Stimulated activated CD8-positive, alpha-beta memory T cell treated with anti-CD3 and anti-CD28 coated beads, Interleukin-15, amount 100 ng/mL, for 1 hour (primary cell): ENCODE results near the gene GIGYF1.
"Not testable (repeated sequence)": the region's sequence is repeated elsewhere in the genome, so short reads cannot be mapped to it uniquely, and the experiment has no call there.

Experiments
- DNase-seq: peaks from one replicate; pipeline ENCODE4 v3.0.0-alpha.2; 2020; ENCODE audit warnings: low read depth

GIGYF1 gene

GRCh38 chr7:100671353-100672327 is 22.4 kb downstream of the GIGYF1 start:
- no peak for DNase-seq

DNA sequence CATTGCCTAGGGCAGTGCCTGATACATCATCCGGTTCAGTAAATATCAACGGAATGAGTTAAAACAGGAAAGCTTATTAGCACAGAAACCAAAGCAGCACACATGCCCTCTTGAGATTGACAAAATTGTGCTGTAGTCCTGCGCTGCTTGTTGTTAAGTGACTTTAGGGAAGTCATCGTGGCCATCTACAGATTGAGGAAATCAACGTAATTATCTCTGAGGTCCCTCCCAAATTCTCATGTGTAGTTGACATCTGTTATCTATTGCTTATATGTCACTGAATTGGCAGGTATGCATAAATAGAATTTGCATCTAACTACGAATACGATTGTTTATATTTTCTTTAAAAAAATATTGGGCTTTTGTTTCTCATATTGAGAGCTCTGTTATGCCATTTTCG is 24.0 kb downstream of the GIGYF1 start:
- DNase-seq: no peak

GRCh38 chr7:100669106-100669505 is 24.9 kb downstream of the GIGYF1 start:
- DNase-seq: not testable (repeated sequence)

- no peak for DNase-seq
Observed at GRCh38 chr7:100668069-100668449, 26.0 kb downstream of the GIGYF1 start.

DNA sequence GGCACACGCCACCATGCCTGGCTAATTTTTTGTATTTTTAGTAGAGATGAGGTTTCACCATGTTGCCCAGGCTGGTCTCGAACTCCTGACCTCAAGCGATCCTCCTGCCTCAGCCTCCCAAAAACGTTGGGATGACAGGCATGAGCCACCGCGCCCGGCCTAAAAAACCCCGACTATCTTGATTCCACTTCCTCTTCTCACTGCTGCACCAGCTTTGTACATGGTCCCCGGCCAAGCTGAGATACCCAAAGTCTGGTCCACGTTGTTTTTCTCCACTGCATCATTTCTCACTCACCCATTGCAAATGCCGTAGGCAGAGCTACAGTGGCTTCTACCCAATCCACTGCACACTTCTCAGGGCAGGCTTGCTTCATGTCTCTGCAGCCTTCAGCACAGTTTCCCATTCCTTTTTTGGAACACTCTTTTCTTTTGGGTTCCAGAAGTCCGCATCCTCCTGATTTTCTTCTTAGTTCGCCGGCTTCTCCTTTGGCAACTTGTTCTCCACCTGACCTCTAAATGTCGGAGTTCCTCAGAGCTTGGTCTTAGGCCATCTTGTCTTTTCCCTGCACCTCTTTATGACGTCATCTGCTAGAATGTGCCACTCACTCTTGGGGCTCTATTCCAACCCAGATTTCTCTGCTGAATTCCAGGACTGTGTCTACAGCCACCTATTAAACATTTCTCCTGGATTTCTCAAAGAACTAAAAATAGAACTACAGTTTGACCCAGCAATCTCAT is 26.6 kb downstream of the GIGYF1 start:
- DNase-seq: no peak

GRCh38 chr7:100665168-100665726 is 28.8 kb downstream of the GIGYF1 start:
- no peak for DNase-seq

DNA sequence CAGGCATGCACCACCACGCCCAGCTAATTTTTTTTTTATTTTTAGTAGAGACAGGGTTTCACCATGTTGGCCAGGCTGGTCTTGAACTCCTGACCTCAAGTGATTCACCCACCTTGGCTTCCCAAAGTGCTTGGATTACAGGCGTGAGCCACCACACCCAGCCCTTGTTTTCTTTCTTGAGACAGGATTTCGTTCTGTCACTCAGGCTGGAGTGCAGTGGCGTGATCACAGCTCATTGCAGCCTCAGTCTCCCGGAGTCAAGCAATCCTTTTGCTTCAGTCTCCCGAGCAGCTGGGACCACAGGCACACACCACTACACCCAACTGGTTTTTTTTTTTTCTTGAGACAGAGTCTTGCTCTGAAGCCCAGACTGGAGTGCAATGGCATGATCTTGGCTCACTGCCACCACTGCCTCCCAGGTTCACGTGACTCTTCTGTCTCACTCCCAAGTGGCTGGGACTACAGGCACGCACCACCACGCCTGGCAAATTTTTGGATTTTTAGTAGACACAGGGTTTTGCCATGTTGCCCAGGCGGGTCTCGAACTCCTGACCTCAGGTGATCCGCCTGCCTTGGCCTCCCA is 31.8 kb downstream of the GIGYF1 start:
- not testable (repeated sequence) for DNase-seq

DNA sequence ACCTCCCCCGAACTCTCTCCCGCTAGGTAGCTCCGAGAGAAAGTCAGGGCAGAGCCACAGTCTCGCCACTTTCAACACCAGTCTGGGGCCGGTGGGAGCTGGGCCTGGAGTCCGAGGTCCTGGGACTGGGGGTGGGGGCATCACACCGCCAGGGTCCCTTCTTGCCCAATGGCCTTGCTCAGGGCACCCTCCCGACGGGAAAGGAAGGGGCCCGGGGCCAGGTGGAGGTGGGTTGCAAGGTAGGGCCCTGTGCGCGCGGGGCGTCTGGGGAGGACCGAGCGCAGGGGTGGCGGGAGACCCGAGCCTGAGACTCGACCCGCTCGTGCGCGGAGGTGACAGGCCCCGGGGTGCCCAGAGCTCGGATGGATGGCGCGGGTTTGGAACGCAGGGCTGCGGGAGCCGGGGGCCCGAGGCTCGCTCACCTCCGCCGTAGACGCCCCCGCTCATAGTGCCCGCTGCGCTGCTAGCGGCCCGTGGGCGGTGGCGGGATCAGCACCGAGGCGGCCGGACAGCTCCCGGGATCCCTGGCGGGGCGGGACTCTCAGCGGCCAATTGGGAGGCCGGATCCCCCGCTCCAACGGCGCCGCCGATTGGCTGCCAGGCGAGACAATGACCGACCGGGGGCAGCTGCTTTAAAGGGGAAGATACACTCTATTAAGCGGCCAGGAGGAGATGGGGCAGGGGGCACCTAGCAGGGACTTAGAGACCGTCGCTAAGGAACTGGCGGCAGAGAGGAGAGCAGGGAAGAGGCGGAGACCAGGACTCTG is 38.0 kb downstream of the GIGYF1 start, which contains the start of gene ACTL6B:
Gene ACTL6B, minus strand, starts transcription at position 541 of the 767 bp plus-strand sequence. Its CDS starts 94 bp downstream, at position 447.
- DNase-seq: no peak

GRCh38 chr7:100654908-100655831 is 38.9 kb downstream of the GIGYF1 start:
- DNase-seq: no peak

DNA sequence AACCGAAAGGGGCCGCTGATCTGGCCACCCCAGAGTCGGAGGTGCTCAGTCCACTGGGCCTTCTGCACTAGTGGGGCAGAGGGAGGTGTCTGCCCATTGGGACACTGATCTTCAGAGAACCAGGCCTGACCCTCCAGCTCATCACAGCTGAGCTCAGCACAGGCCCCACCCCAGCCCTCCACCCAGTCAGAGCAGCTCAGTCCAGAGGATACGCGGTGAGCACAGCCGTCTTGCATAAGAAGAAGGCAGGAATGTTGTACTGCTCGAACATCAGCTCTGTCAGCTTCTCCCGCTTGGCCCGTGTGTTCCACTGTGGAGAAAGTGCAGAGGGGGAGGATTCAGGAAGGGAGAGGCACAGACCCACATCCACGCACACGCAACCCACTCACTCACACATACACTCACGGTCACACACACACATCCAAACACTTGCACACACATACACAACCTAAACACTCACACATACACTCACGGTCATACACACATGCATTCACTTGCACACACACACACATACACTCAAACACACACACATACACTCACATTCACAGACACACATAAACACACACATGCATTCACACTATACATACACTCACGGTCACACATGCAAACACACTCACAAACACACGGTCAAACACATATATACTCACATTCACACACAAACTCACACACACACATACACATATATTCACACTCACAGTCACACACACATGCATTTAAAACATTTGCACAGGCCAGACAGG is 44.1 kb downstream of the GIGYF1 start:
- no peak for DNase-seq

DNA sequence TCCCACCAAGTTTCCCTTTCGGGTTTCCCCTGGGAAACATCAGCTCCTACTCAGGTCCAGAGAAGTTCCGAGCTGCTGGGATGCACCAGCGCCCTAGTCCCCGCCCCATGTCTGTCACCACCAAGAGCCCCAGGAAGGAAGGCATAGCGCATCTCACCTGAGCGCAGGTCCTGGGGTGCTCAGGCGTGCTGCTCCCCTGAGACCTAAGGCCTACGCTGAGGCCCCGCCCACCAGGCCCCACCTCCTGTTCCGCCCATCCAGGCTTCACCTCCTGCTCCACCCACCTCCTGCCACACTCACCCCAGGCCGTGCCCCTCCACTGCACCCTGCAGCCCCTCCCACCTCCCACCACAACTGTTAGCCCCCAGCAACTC is 51.5 kb downstream of the GIGYF1 start:
- no peak for DNase-seq

DNA sequence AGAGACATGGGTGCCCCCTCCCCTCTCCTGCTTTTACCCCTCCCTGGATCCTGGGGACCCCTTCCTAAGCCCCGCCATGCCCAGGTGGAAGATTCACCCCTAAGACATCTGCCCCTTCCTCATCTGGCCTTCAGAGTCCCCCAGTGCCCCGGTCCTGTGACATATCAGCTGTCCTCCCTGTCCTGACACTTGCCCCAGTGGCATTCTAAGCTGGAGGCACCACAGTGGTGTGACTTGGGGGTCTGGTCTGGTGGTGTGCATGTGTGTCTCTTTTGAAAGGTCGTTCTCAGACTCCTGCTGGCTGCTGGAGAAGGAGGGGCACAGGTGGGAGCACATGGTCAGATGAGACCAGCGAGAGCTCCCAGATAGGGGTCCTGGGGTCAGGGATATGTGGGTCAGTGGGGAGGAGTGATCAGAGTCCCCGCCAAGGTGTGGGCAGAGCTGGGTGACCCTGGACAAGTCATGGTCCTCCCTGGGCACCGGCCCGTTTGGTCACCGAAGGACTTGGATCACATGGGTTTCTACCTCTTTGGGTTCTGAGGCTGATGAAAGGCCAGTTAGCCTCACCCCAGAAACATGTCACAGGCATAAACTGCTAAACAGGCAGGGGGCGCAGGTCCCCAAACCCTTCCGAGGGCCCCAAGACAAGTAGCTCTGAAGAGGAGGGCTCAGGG is 52.1 kb downstream of the GIGYF1 start:
- no peak for DNase-seq

DNA sequence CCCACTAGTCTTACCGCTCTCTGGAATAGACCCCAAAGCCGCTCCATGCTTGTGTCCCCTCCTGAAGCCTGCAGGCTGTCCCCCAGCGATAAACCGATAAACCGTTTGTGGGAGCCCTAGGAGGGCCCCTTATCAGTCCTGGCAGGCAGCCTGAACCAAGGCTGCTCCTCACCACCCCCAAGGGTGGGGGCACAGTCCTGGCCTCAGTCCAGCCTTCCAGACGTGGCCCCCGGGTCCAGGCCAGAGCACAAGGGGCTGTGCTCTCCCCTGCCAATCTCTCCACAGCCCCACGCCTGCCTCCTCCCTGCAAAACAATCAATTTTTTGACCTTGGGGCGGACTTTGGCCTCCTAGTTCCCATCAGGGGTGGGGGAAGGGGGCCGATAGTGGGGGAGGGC is 52.6 kb downstream of the GIGYF1 start, which contains the start of gene TFR2:
Gene TFR2, minus strand, starts transcription at position 90 of the 397 bp plus-strand sequence. Its CDS starts 43 bp downstream, at position 47.
- no peak for DNase-seq

GRCh38 chr7:100640517-100641440 is 53.3 kb downstream of the GIGYF1 start:
- DNase-seq: no peak

DNA sequence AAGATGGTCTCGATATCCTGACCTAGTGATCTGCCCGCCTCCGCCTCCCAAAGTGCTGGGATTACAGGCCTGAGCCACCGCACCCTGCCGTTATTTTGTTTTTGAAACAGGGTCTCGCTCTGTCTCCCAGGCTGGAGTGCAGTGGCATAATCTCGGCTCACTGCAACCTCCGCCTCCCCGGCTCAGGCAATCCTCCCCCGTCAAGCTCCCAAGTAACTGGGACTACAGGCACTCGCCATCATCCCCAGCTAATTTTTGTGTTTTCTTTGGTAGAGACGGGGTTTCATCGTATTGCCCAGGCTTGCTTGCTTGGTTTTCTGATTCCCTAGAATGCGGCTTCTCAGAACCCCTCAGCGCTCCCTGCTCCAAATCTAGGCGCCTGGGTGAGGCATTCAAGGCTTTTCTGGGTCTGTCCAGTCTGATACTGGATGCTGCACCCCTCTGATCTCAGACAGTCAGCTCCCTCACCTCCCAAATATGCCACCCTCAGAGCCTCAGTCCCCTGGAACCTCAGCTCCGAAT is 54.0 kb downstream of the GIGYF1 start:
- DNase-seq: no peak

GRCh38 chr7:100632951-100633717 is 60.9 kb downstream of the GIGYF1 start:
- no peak for DNase-seq

GRCh38 chr7:100630066-100630465 is 64.0 kb downstream of the GIGYF1 start:
- DNase-seq: no peak
